GM19328 (cell line): Measurements from ENCODE around the gene SMG9.
"Not testable (repeated sequence)": the region's sequence is repeated elsewhere in the genome, so short reads cannot be mapped to it uniquely, and the experiment has no call there.

Source experiments
- ATAC-seq: cut with Tn5 transposase; IDR thresholded peaks from one replicate; pipeline ENCODE4 v1.9.1; 2021; ENCODE audit warnings: mild to moderate bottlenecking, moderate library complexity; ENCODE audit not compliant: unreplicated experiment

Gene SMG9

DNA sequence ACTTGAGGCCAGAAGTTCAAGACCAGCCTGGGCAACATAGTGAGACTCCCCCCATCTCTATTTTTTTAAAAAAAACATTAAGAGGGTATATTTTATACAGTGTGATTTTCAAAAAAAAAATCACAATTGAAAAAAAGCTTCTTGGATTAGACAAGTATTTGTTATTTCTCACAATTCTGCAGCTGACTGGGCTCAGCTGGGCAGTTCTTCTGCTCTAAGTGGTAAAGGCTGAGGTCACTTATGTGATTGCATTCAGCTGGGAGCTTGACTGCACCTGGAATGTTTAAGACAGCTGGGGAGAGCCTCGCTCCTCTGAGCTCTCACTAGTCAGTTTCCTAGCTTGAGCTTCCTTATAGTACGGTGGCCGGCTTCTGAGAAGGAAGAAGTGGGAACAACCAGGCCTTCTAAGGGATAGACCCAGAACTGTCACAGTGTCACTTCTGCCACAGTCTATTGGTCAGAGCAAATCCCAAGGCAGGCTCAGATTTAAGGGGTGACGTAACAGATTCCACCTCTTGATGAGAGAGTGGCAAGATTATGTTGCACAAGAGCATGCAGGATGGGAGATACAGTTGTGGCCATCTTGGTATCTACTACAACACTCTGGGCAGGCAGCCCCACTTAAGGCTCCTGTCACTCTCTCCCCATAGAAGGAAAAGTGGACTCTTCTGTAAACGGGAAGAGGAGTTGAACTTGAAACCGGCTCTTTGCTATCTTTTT, 58.6 kb downstream of the SMG9 start:
- ATAC-seq: no peak

DNA sequence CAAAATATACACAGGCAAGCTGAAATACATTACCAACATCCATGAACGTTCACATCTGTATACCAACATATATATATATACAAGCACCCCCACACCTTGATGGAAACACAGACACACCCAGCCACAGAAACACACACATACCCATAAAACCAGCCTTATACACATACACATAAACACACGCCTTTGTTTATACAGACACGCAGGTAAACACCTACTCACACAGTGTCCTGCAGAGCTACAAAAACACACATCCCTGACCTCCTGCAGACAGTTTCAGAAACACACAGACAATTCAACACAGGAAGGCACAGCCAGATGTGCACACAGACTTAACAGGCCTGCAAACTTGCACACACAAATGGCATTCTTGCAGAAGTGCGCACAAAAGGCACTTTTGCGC, 60.2 kb downstream of the SMG9 start:
- no peak for ATAC-seq

DNA sequence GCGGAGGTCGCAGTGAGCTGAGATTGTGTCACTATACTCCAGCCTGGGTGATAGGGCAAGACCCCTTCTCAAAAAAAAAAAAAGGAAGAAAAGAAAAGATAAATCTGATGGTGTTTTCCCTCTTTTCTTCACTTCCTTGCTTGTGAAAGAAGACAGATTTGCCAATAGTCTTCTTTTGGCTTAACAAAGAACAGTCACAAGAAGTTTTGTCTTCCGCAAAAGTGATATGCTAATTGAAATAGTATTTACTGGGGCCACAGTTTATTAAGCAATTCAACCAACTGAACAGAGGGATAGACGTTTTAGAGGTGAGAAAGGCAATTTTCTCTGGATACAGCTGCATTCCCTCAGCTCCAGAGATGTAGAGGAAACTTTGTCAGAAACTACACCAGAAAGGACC, 61.9 kb downstream of the SMG9 start:
- no peak for ATAC-seq

GRCh38 chr19:43692385-43692784, 62.4 kb downstream of the SMG9 start:
- no peak for ATAC-seq

GRCh38 chr19:43691755-43692154, 63.0 kb downstream of the SMG9 start:
- no peak for ATAC-seq

DNA sequence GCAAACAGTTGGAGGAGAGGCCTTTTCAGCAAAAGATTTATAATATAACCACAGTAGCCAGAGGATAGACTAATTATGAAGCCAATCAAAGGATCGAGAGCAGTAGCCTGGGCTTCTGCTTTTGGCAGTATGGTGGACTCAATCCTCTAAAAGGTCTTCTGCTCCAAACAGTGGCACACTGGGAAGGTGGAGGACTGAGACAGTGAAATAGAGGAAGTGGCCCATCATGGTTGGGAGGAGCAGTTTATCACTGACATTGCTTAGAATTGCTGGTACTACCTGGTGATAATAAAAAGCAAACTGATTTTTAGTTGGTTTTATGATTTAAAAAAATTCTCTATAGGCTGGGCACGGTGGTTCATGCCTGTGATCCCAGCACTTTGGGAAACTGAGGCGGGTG, 63.9 kb downstream of the SMG9 start:
- ATAC-seq: no peak

DNA sequence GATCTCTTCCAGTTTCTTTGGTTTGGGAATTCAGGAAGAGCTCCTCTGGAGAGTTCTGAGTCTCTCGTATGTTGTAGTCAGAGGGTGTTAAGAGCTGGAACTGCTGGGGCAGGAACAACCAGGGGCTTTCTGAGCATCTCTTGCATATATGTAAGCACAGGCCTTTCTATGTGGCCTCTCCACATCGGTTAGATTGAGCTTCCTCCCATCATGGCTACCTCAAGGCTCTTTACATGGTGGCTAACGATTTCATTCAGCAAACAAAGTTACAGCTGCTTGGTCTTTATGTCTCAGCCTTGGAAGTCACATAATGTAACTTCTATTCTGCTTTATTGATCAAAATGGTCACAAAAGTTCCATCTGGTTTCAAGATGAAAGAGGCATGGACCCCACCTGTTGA, 64.3 kb downstream of the SMG9 start:
- no peak for ATAC-seq

GRCh38 chr19:43688059-43688701, 66.6 kb downstream of the SMG9 start:
- ATAC-seq: no peak

DNA sequence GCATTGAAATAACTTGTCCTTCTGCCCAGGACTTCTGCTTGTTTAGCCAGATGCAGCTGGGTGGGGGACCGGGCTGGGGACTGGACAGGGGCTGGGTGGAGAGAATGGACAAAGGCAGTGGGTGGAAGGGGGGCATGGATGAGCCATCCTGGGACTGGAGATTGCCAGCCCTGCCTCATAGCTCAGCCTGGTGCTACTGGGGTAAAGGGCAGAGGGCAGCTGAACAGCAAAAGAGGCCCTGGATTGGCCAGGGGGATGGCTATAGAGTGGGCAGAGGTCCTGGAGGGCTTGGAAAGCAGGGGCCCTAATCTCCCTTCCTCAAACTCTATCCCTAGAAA, 67.1 kb downstream of the SMG9 start:
- ATAC-seq: no peak

GRCh38 chr19:43684326-43684725, 70.4 kb downstream of the SMG9 start:
- no peak for ATAC-seq

- no peak for ATAC-seq
These were observed 70.9 kb downstream of the SMG9 start for GRCh38 chr19:43683905-43684304.

- ATAC-seq: no peak
These were observed 71.7 kb downstream of the SMG9 start for GRCh38 chr19:43682824-43683661.

DNA sequence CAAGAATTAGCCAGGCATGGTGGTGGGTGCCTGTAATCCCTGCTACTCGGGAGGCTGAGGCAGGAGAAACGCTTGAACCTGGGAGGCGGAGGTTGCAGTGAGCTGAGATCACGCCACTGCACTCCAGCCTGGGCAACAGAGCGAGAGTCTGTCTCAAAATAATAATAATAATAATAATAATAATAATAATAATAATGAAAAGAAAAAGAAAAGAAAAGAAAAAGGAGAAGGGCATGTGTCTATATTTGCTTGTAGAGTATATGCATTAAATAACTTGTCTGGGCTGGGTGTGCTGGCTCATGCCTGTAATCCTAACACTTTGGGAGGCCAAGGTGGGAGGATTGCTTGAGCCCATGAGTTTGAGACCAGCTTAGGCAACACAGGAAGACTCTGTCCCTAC, 72.5 kb downstream of the SMG9 start:
- ATAC-seq: not testable (repeated sequence)

GRCh38 chr19:43681821-43682220, 72.9 kb downstream of the SMG9 start:
- ATAC-seq: no peak

GRCh38 chr19:43678512-43679261, 76.1 kb downstream of the SMG9 start:
- ATAC-seq: no peak
